Liver (tissue), 9 donors: ENCODE data around the gene ENG. TPM values are rescaled to one million over a fixed set of nuclear protein-coding genes. Genes with fewer than 3 reads are reported as not detected.

Experiments used
- DNase-seq: peaks from one replicate; pipeline ENCODE4 v3.0.0-alpha.2; 2017; ENCODE audit warnings: low spot score
- H3K27ac ChIP-seq, 2 donors: one replicate each; pipeline ENCODE4 v1.7.0; 2013; ENCODE audit warnings: inconsistent platforms in 2 of 2, low read length in 2 of 2, control low read depth in 1 of 2, low read depth in 1 of 2, mild to moderate bottlenecking in 1 of 2
- H3K27me3 ChIP-seq, 4 donors: one replicate each; pipeline versions ENCODE4 v1.6.1 to v1.7.0; 2013; ENCODE audit warnings: low read length in 3 of 4, inconsistent platforms in 1 of 4, mild to moderate bottlenecking in 1 of 4, moderate library complexity in 1 of 4; ENCODE audit not compliant: control insufficient read depth in 4 of 4, insufficient read depth in 4 of 4
- H3K36me3 ChIP-seq, 4 donors: one replicate each; pipeline versions ENCODE4 v1.6.1 to v1.7.0; 2013; ENCODE audit warnings: low read length in 3 of 4, mild to moderate bottlenecking in 3 of 4, low read depth in 1 of 4, moderate library complexity in 1 of 4; ENCODE audit not compliant: control insufficient read depth in 4 of 4, insufficient read depth in 3 of 4
- H3K4me1 ChIP-seq, 4 donors: one replicate each; pipeline versions ENCODE4 v1.6.1 to v1.7.0; 2013; ENCODE audit warnings: low read length in 3 of 4, mild to moderate bottlenecking in 3 of 4, moderate library complexity in 1 of 4; ENCODE audit not compliant: control insufficient read depth in 4 of 4, insufficient read depth in 4 of 4
- H3K4me3 ChIP-seq, 3 donors: one replicate each; pipeline versions ENCODE4 v1.6.1 to v1.7.0; 2013; ENCODE audit warnings: low read length in 3 of 3, control low read depth in 1 of 3, low read depth in 1 of 3, mild to moderate bottlenecking in 1 of 3
- H3K9ac ChIP-seq, 2 donors: one replicate each; pipeline ENCODE4 v1.7.0; 2013; ENCODE audit warnings: low read length in 2 of 2, mild to moderate bottlenecking in 2 of 2, moderate library complexity in 2 of 2, control low read depth in 1 of 2, low read depth in 1 of 2
- H3K9me3 ChIP-seq, 4 donors: one replicate each; pipeline versions ENCODE4 v1.6.1 to v1.7.0; 2013; ENCODE audit warnings: low read length in 3 of 4; ENCODE audit not compliant: control insufficient read depth in 4 of 4
- ATF3 ChIP-seq: IDR thresholded peaks from 2 replicates; pipeline ENCODE4 v1.6.1; 2016; ENCODE audit warnings: antibody characterized with exemption
- CTCF ChIP-seq: fragments of 150-350 bp; IDR thresholded peaks from 2 replicates; pipeline ENCODE4 v1.5.1; 2017; ENCODE audit warnings: improper control_type of control experiment, low read depth, low read length; ENCODE audit not compliant: missing input control
- FOXA2 ChIP-seq: IDR thresholded peaks from 2 replicates; pipeline ENCODE4 v1.6.1; 2016; ENCODE audit warnings: antibody characterized with exemption
- GABPA ChIP-seq, 2 donors: IDR thresholded peaks in 1 of 2; conservative IDR thresholded peaks in 1 of 2; 2 replicates each; pipeline ENCODE4 v1.6.1; 2016; ENCODE audit warnings: antibody characterized with exemption in 2 of 2, mild to moderate bottlenecking in 1 of 2, moderate library complexity in 1 of 2
- HNF4A ChIP-seq, 2 donors: conservative IDR thresholded peaks; 2 replicates each; pipeline ENCODE4 v1.6.1; 2016; ENCODE audit warnings: antibody characterized with exemption in 2 of 2, mild to moderate bottlenecking in 2 of 2
- HNF4G ChIP-seq: IDR thresholded peaks from 2 replicates; pipeline ENCODE4 v1.6.1; 2016; ENCODE audit warnings: antibody characterized with exemption
- JUND ChIP-seq, 2 donors: IDR thresholded peaks; 2 replicates each; pipeline ENCODE4 v1.6.1; 2016; ENCODE audit warnings: antibody characterized with exemption in 2 of 2
- MAX ChIP-seq: IDR thresholded peaks from 2 replicates; pipeline ENCODE4 v1.6.1; 2016; ENCODE audit warnings: antibody characterized with exemption
- NR2F2 ChIP-seq: IDR thresholded peaks from 2 replicates; pipeline ENCODE4 v1.6.1; 2016; ENCODE audit warnings: antibody characterized with exemption
- RAD21 ChIP-seq, 2 donors: IDR thresholded peaks; 2 replicates each; pipeline ENCODE4 v1.6.1; 2016; ENCODE audit warnings: antibody characterized with exemption in 2 of 2, mild to moderate bottlenecking in 2 of 2
- REST ChIP-seq: IDR thresholded peaks from 2 replicates; pipeline ENCODE4 v1.6.1; 2016; ENCODE audit warnings: antibody characterized with exemption, mild to moderate bottlenecking
- RXRA ChIP-seq, 2 donors: IDR thresholded peaks; 2 replicates each; pipeline ENCODE4 v1.6.1; 2017 to 2018; ENCODE audit warnings: antibody characterized with exemption in 2 of 2, mild to moderate bottlenecking in 1 of 2
- SP1 ChIP-seq: IDR thresholded peaks from 2 replicates; pipeline ENCODE4 v1.6.1; 2018; ENCODE audit warnings: antibody characterized with exemption, mild to moderate bottlenecking
- TAF1 ChIP-seq: conservative IDR thresholded peaks from 2 replicates; pipeline ENCODE4 v1.6.1; 2016; ENCODE audit warnings: antibody characterized with exemption, mild to moderate bottlenecking
- YY1 ChIP-seq: IDR thresholded peaks from 2 replicates; pipeline ENCODE4 v1.6.1; 2016; ENCODE audit warnings: antibody characterized with exemption, mild to moderate bottlenecking
- ZBTB33 ChIP-seq: IDR thresholded peaks from 2 replicates; pipeline ENCODE4 v1.6.1; 2016; ENCODE audit warnings: antibody characterized with exemption
- WGBS: extraction: QIAGEN DNeasy Blood & Tissue Kit; methylation state at CpG from one replicate; pipeline ENCODE4 v1.1.7; 2013; 5-methylcytosine and 5-hydroxymethylcytosine counted together
- polyA plus RNA-seq, 2 donors: library from polyadenylated mRNA; stranded (reverse) in 1 of 2; unstranded in 1 of 2; fragments of 200-250 nt in 1 of 2; fragments of >200 nt in 1 of 2; fragmentation: Nextera tagmentation in 1 of 2; extraction: Ambion mirVana in 1 of 2; gene quantifications; one replicate each; pipeline versions ENCODE4 v1.2.1 to v1.2.3, GENCODE V29; 2013 to 2015
- total RNA-seq, 2 donors: library from RNA; depleted of rRNA; stranded (reverse); fragments of >200 nt; gene quantifications; one replicate each; pipeline ENCODE4 v1.2.3, GENCODE V29; 2014
- donor health status: healthy.
- donor health status: healthy.
- donor health status: healthy.
- donor health status: healthy.
- donor health status: healthy.

Gene ENG
- total and polyA plus RNA-seq, 4 donors, result 12.8 to 91.3 (median 24.2) TPM

- TF ChIP-seq REST (no peak), MAX (no peak), TAF1 (no peak), NR2F2 (no peak), HNF4G (no peak), HNF4A (conservative IDR thresholded peaks at IDR 0.05) (no peak)
Observed at GRCh38 chr9:127865645-127866464, 11.4 kb upstream of the ENG start (continued).

GRCh38 chr9:127863191-127863621, 8.7 kb upstream of the ENG start:
- no peak overlapping the region for H3K27ac ChIP-seq
- peaks cover 0 to 3% (median 0%) of the 10 kb centered on the region in 4 donors for H3K36me3 ChIP-seq
- no peaks in the 10 kb centered on the region for H3K27me3 ChIP-seq
- no peaks in the 10 kb centered on the region for H3K9me3 ChIP-seq
- no peak for DNase-seq
- no peak overlapping the region for H3K4me3 ChIP-seq
- WGBS, result 84% methylated on average over 13 of the region's 13 CpGs
- TF ChIP-seq REST (no peak), TAF1 (no peak), HNF4G (no peak), MAX (no peak), NR2F2 (no peak), HNF4A (conservative IDR thresholded peaks at IDR 0.05) (no peak), GABPA (IDR thresholded peaks at IDR 0.05 in 1 of 2, conservative IDR thresholded peaks at IDR 0.05 in 1 of 2) (no peak), SP1 (no peak), RXRA (IDR thresholded peaks at IDR 0.05) (no peak), ATF3 (no peak), FOXA2 (no peak), JUND (IDR thresholded peaks at IDR 0.05) (no peak), RAD21 (IDR thresholded peaks at IDR 0.05) (no peak), YY1 (no peak), CTCF (no peak), ZBTB33 (no peak)
- H3K9ac ChIP-seq, result no peak overlapping the region
- peaks cover 0 to 15% (median 1%) of the 10 kb centered on the region in 4 donors for H3K4me1 ChIP-seq
